IMR-90 (cell line): Measurements from ENCODE around the gene ZNF217. TPM values are rescaled to one million over a fixed set of nuclear protein-coding genes. Genes with fewer than 3 reads are reported as not detected.

Experiments
- ATAC-seq: fragments of 200-7000 bp; cut with Tn5 transposase; 2 replicates; pipeline ENCODE4 v1.9.1; 2020; ENCODE audit warnings: low read depth, mild to moderate bottlenecking, moderate library complexity
- BruUV-seq: library from RNA; stranded (reverse); fragments of 400-500 nt; replicated peaks from 2 replicates; lab custom pipeline; 2021; lab: Mats Ljungman, UMichigan
- CTCF ChIA-PET: fragments of 300-600 bp; formaldehyde crosslinking; extraction: SDS; loops from one replicate; lab custom pipeline; 2021; ENCODE audit warnings: antibody characterized with exemption; lab: Yijun Ruan, JAX
- POLR2A ChIA-PET: fragments of 300-600 bp; sonication (Branson Sonifier 250); formaldehyde crosslinking; loops from one replicate; lab custom pipeline; 2022; ENCODE audit warnings: antibody characterized with exemption; ENCODE audit not compliant: unreplicated experiment; lab: Charles Lee
- DNase-seq: peaks from one replicate; pipeline ENCODE4 v3.0.0; 2013
- H2AFZ ChIP-seq: replicated peaks from 2 replicates; pipeline ENCODE3; 2013; ENCODE audit warnings: low read length, mild to moderate bottlenecking; ENCODE audit not compliant: poor library complexity
- H2AK5ac ChIP-seq: 2 replicates; pipeline ENCODE4 v1.6.1; 2013; ENCODE audit warnings: low read depth, low read length, inconsistent platforms
- H2AK9ac ChIP-seq: replicated peaks from 2 replicates; pipeline ENCODE3; 2013; ENCODE audit warnings: mild to moderate bottlenecking, low read depth, low read length, moderate library complexity; ENCODE audit not compliant: poor library complexity
- H2BK120ac ChIP-seq: 2 replicates; pipeline ENCODE4 v1.6.1; 2013; ENCODE audit warnings: low read depth, low read length, inconsistent platforms
- H2BK15ac ChIP-seq: 3 replicates; pipeline ENCODE4 v1.6.1; 2013; ENCODE audit warnings: low read depth, low read length, inconsistent platforms
- H2BK20ac ChIP-seq: 2 replicates; pipeline ENCODE4 v1.6.1; 2013; ENCODE audit warnings: low read depth, mild to moderate bottlenecking, inconsistent platforms, low read length, moderate library complexity
- H2BK5ac ChIP-seq: 2 replicates; pipeline ENCODE4 v1.6.1; 2013; ENCODE audit warnings: mild to moderate bottlenecking, low read depth, low read length, inconsistent platforms; ENCODE audit not compliant: poor library complexity, severe bottlenecking
- H3K14ac ChIP-seq: replicated peaks from 2 replicates; pipeline ENCODE4 v1.6.1; 2013; ENCODE audit warnings: low read depth, low read length, inconsistent platforms
- H3K18ac ChIP-seq: 2 replicates; pipeline ENCODE4 v1.6.1; 2013; ENCODE audit warnings: low read depth, low read length, control low read depth
- H3K23ac ChIP-seq: 2 replicates; pipeline ENCODE4 v1.6.1; 2013; ENCODE audit warnings: low read depth, low read length, inconsistent platforms
- H3K27ac ChIP-seq: 2 replicates; pipeline ENCODE4 v1.5.1; 2013; ENCODE audit warnings: mild to moderate bottlenecking, control low read depth, low read length; ENCODE audit not compliant: insufficient read depth
- H3K27me3 ChIP-seq: 2 replicates; pipeline ENCODE4 v1.6.1; 2013; ENCODE audit warnings: low read length; ENCODE audit not compliant: control insufficient read depth, insufficient read depth
- H3K36me3 ChIP-seq: 2 replicates; pipeline ENCODE4 v1.6.1; 2013; ENCODE audit warnings: low read length, mixed read lengths; ENCODE audit not compliant: control insufficient read depth, insufficient read depth
- H3K4ac ChIP-seq: 2 replicates; pipeline ENCODE4 v1.6.1; 2013; ENCODE audit warnings: low read depth, low read length, inconsistent platforms
- H3K4me1 ChIP-seq: 2 replicates; pipeline ENCODE4 v1.6.1; 2013; ENCODE audit warnings: low read length, mixed read lengths; ENCODE audit not compliant: control insufficient read depth, insufficient read depth
- H3K4me2 ChIP-seq: 2 replicates; pipeline ENCODE4 v1.6.1; 2013; ENCODE audit warnings: low read depth, mild to moderate bottlenecking, control low read depth, low read length, moderate library complexity
- H3K4me3 ChIP-seq: 2 replicates; pipeline ENCODE4 v1.5.1; 2013; ENCODE audit warnings: low read depth, mild to moderate bottlenecking, control low read depth, low read length, moderate library complexity; ENCODE audit not compliant: insufficient read depth
- H3K56ac ChIP-seq: 2 replicates; pipeline ENCODE4 v1.6.1; 2013; ENCODE audit warnings: low read length, inconsistent platforms; ENCODE audit not compliant: insufficient read depth; ENCODE audit errors: extremely low read depth
- H3K79me1 ChIP-seq, 2 experiments: 2 replicates each; pipeline ENCODE4 v1.6.1; 2013; ENCODE audit warnings: low read length in 2 of 2, inconsistent platforms in 1 of 2, low read depth in 1 of 2
- H3K9ac ChIP-seq: 2 replicates; pipeline ENCODE4 v1.6.1; 2013; ENCODE audit warnings: low read depth, low read length, control low read depth
- H3K9me1 ChIP-seq: 2 replicates; pipeline ENCODE4 v1.6.1; 2013; ENCODE audit warnings: low read length, inconsistent platforms; ENCODE audit not compliant: insufficient read depth
- H3K9me3 ChIP-seq: 2 replicates; pipeline ENCODE4 v1.6.1; 2013; ENCODE audit warnings: low read length; ENCODE audit not compliant: control insufficient read depth, insufficient read depth
- H4K20me1 ChIP-seq: 2 replicates; pipeline ENCODE4 v1.6.1; 2013; ENCODE audit warnings: low read length, inconsistent platforms; ENCODE audit not compliant: insufficient read depth
- H4K5ac ChIP-seq: 2 replicates; pipeline ENCODE4 v1.6.1; 2013; ENCODE audit warnings: mild to moderate bottlenecking, low read depth, low read length, control low read depth
- H4K8ac ChIP-seq, 2 experiments: 2 replicates each; pipeline ENCODE4 v1.6.1; 2013; ENCODE audit warnings: low read depth in 2 of 2, low read length in 2 of 2, control low read depth in 1 of 2, inconsistent platforms in 1 of 2
- H4K91ac ChIP-seq: 2 replicates; pipeline ENCODE4 v1.6.1; 2013; ENCODE audit warnings: low read depth, low read length, inconsistent platforms; ENCODE audit not compliant: insufficient read depth
- WGBS, 2 experiments: methylation state at CpG; one replicate each; pipeline versions ENCODE4 v1.1.5 to v1.1.7; 2013; ENCODE audit warnings: missing lambda C conversion rate in 2 of 2; ENCODE audit not compliant: insufficient read length in 1 of 2; ENCODE audit errors: extremely low coverage in 2 of 2; 5-methylcytosine and 5-hydroxymethylcytosine counted together
- dilution Hi-C: fragments of 300-500 bp; cut with HindIII; formaldehyde crosslinking; loops from one replicate; pipeline ENCODE4 v1.14.3; 2018; ENCODE audit warnings: low sequenced_read_pairs; ENCODE audit not compliant: unreplicated experiment
- in situ Hi-C: fragments of 300-500 bp; cut with MboI; formaldehyde crosslinking; loops from 3 replicates; pipeline ENCODE4 v1.14.3; 2019; ENCODE audit warnings: low sequenced_read_pairs, inconsistent platforms, mixed read lengths
- intact Hi-C: fragments of 100-400 bp; cut with micrococcal nuclease; formaldehyde crosslinking; loops from 2 replicates; pipeline ENCODE4 v1.10.0; 2022
- polyA plus RNA-seq, 3 experiments: library from polyadenylated mRNA; depleted of rRNA; stranded (reverse); fragments of >200 nt; gene quantifications; 2 replicates each; pipeline ENCODE4 v1.2.3, GENCODE V29; 2012; ENCODE audit warnings: low replicate concordance in 1 of 3
- total RNA-seq: library from RNA; depleted of rRNA; stranded (reverse); fragments of >200 nt; gene quantifications from 2 replicates; pipeline ENCODE4 v1.2.3, GENCODE V29; 2012
- TF ChIP-seq, protein P1 (sequence below): fragments of 150-350 bp; IDR thresholded peaks from 2 replicates; pipeline ENCODE4 v1.6.1; 2017; ENCODE audit warnings: mild to moderate bottlenecking, antibody characterized with exemption, low read length, low read depth

ZNF217 gene
- total and polyA plus RNA-seq, 2 of the 4 experiments (the other 2 are of a cell fraction): 9.1 to 27.8 TPM

DNA sequence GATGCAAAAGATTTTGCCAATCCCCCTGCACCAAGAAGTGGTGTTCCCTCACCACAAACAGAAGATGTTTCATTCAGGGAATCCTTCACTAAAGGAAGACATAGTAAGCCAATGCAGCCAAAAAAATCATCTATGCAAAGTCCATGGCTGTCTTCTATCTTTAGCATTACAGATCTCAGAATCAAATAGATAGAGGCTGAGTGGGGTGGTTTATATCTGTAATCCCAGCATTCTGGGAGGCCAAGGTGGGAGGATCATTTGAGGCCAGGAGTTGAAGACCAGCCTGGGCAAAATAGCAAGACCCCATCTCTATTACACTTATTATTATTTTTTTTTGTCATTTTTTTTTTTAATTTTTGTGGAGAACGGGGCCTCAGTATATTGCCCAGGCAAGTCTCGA is 32.9 kb upstream of the ZNF217 start:
- dilution Hi-C loops: no loop called here
- CTCF ChIA-PET: no interaction called here

More for the DNA sequence above, 32.9 kb upstream of the ZNF217 start:
- intact Hi-C loops: no loop called here
- no TSS peak for BruUV-seq
- Histone ChIP-seq H2AK5ac (no peak overlapping the region), H3K9me1 (no peaks in the 10 kb centered on the region), H4K5ac (no peak overlapping the region), H2BK15ac (no peak overlapping the region), H3K4me1 (peaks cover 14% of the 10 kb centered on the region), H3K79me1 (0 out of 4 replicates have a peak, but pooled peaks cover 0 to 3% of the 10 kb centered on the region in 2 experiments), H3K23ac (no peak overlapping the region), H3K14ac (no peak overlapping the region), H4K20me1 (no peaks in the 10 kb centered on the region), H3K18ac (no peak overlapping the region), H3K4ac (no peak overlapping the region), H3K27me3 (no peaks in the 10 kb centered on the region), H3K4me3 (no peak overlapping the region), H2BK5ac (no peak overlapping the region), H3K27ac (no peak overlapping the region), H2AK9ac (no peak overlapping the region), H3K36me3 (no peaks in the 10 kb centered on the region), H2AFZ (no peak overlapping the region), H4K91ac (no peak overlapping the region), H2BK120ac (no peak overlapping the region), H3K9me3 (no peaks in the 10 kb centered on the region), H2BK20ac (no peak overlapping the region), H3K9ac (no peak overlapping the region), H3K56ac (no peak overlapping the region), H4K8ac (no peak overlapping the region), H3K4me2 (no peak overlapping the region)
- in situ Hi-C loops: no loop called here
- ATAC-seq: no peak
- POLR2A ChIA-PET: no interaction called here
- TF ChIP-seq, protein P1, sequence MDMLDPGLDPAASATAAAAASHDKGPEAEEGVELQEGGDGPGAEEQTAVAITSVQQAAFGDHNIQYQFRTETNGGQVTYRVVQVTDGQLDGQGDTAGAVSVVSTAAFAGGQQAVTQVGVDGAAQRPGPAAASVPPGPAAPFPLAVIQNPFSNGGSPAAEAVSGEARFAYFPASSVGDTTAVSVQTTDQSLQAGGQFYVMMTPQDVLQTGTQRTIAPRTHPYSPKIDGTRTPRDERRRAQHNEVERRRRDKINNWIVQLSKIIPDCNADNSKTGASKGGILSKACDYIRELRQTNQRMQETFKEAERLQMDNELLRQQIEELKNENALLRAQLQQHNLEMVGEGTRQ: no peak
- WGBS, 2 experiments: no CpG with 5 or more reads among the region's 2 CpGs
- no peak for DNase-seq
